ENCODE results near the gene SLC19A2. TPM values are rescaled to one million over a fixed set of nuclear protein-coding genes. Genes with fewer than 3 reads are reported as not detected.

The SLC19A2 gene
- total RNA-seq, 4 donors from 2014 or later = 12.6 to 52.4 (median 16.7) TPM

DNA sequence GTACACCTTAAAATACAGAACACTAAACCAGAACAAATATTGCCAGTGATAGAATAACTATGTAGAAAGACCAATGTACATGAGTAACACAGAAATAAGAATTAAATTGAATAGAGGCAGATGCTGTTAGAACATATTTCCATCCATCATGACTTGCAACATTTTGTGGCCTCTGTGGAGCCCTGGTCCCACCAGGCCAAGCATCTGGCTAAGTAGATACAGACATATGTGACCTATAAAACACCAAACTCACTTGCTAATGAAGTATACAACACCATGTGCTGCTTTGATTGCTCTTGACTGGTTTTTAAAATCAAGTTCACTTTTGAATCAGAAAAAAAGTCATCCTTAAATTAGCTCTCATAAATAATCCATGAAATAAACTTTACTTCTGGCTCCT lies 20.5 kb downstream of the SLC19A2 start:
- Histone ChIP-seq H3K27ac (no peak overlapping the region), H3K4me3 (no peak overlapping the region), H3K4me1 (no peaks in the 10 kb centered on the region), H3K27me3 (no peaks in the 10 kb centered on the region), H3K36me3 (no peaks in the 10 kb centered on the region), H3K9me3 (no peaks in the 10 kb centered on the region)
- intact Hi-C loops (cut with DNase I; ENCODE audit: low total_unique reads) = loop anchor here (5.0 kb wide), 1 partner anchor 82 kb away; no protein-coding TSS in a partner anchor
- DNase-seq = no peak
- TF ChIP-seq, protein P1, sequence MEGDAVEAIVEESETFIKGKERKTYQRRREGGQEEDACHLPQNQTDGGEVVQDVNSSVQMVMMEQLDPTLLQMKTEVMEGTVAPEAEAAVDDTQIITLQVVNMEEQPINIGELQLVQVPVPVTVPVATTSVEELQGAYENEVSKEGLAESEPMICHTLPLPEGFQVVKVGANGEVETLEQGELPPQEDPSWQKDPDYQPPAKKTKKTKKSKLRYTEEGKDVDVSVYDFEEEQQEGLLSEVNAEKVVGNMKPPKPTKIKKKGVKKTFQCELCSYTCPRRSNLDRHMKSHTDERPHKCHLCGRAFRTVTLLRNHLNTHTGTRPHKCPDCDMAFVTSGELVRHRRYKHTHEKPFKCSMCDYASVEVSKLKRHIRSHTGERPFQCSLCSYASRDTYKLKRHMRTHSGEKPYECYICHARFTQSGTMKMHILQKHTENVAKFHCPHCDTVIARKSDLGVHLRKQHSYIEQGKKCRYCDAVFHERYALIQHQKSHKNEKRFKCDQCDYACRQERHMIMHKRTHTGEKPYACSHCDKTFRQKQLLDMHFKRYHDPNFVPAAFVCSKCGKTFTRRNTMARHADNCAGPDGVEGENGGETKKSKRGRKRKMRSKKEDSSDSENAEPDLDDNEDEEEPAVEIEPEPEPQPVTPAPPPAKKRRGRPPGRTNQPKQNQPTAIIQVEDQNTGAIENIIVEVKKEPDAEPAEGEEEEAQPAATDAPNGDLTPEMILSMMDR (IDR thresholded peaks at IDR 0.05) = no peak
- no peak for TF ChIP-seq POLR2A (IDR thresholded peaks at IDR 0.05)

DNA sequence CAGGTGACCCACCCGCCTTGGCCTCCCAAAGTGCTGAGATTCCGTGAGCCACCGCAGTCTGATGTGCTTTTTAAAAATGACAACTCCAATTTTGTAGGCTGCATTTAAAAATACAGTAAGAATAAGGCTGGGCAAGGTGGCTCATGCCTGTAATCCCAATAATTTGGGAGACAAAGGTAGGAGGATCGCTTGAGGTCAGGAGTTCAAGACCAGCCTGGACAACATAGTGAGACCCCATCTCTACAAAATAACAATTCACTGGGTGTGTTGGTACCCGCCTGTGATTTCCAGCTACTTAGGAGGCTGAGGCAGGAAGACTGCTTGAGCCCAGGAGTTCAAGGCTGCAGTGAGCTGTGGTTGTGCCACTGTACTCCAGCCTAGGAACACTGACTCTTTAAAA lies 23.4 kb downstream of the SLC19A2 start:
- no peaks in the 10 kb centered on the region for H3K36me3 ChIP-seq
- TF ChIP-seq, protein P1 (IDR thresholded peaks at IDR 0.05) = no peak
- TF ChIP-seq POLR2A (IDR thresholded peaks at IDR 0.05) = no peak
- no peak overlapping the region for H3K27ac ChIP-seq
- no peak for DNase-seq
- intact Hi-C loops (cut with DNase I; ENCODE audit: low total_unique reads) = no loop called here
- peaks cover 0 to 3% of the 10 kb centered on the region in 2 donors for H3K9me3 ChIP-seq
- H3K27me3 ChIP-seq = no peaks in the 10 kb centered on the region
- H3K4me1 ChIP-seq = no peaks in the 10 kb centered on the region
- H3K4me3 ChIP-seq = no peak overlapping the region

DNA sequence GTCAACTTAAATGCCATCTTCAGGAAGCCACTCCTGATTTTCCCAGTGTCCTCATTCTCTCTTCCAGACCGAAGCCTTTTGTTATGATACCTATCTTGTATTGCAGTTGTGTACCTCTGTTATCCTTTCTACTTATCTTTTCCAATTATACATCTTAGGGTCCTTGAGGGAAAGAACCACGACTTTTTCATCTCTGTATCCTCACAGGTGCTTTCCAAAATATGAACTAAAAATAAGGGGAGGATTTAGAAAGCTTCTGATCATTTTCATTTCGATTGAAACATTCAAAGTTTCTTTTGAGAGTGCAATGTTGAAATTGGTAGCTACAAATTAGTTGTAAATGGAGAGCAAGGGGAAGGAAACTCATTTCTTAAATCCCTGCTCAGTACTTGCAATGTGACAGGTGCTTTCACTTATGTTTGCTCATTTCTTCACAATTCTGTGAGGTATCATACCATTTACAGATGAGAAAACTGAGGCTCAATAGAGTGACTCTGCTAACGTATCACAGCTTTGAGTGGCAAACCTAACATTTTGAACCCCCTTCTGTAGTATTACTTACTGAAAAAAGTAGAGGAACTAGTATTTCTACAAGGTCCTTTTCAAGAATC lies 24.2 kb downstream of the SLC19A2 start:
- Histone ChIP-seq H3K4me1 (no peaks in the 10 kb centered on the region), H3K4me3 (no peak overlapping the region), H3K36me3 (no peaks in the 10 kb centered on the region), H3K9me3 (peaks cover 0 to 4% of the 10 kb centered on the region in 2 donors), H3K27me3 (no peaks in the 10 kb centered on the region), H3K27ac (no peak overlapping the region)
- DNase-seq = no peak
- TF ChIP-seq, protein P1 (IDR thresholded peaks at IDR 0.05) = no peak
- TF ChIP-seq POLR2A (IDR thresholded peaks at IDR 0.05) = no peak
- intact Hi-C loops (cut with DNase I; ENCODE audit: low total_unique reads) = no loop called here

DNA sequence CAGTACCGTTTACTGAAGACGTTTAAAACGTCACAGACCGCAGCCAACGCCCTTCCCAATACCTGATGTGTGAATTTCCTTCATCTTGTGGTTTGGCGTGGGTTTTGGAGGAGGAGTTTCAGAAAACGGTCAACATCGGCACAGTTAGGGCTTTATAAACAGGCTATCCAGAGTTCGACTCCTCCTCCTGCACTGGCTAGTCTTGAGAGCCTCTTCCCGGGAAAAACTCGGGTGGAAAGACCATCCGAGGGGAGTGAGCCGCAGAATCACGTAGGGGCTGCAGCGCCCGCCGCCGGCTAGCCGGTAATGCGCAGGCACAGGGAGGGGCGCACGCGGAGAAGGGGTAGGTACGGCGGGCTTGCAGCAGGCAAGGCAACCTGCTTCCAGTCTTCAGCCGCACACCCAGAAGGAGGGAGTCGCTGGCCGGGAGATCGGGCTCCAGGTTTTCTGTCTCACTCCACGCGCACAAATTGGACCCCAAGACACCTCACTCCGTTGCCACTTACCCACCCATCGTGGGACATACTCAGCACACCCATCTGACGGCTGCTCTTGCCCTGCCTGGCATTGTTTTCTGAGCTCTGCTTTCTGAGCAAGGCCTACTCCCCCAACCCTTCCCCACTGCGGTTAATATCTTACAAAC lies 25.4 kb downstream of the SLC19A2 start:
- DNase-seq = no peak
- no peak for TF ChIP-seq POLR2A (IDR thresholded peaks at IDR 0.05)
- TF ChIP-seq, protein P1 (IDR thresholded peaks at IDR 0.05) = no peak
- Histone ChIP-seq H3K36me3 (no peaks in the 10 kb centered on the region), H3K27ac (no peak overlapping the region), H3K27me3 (no peaks in the 10 kb centered on the region), H3K9me3 (peaks cover 0 to 4% of the 10 kb centered on the region in 2 donors), H3K4me3 (peak overlapping the region in 1 of 2 donors; percentile 8), H3K4me1 (no peaks in the 10 kb centered on the region)
- intact Hi-C loops (cut with DNase I; ENCODE audit: low total_unique reads) = no loop called here

DNA sequence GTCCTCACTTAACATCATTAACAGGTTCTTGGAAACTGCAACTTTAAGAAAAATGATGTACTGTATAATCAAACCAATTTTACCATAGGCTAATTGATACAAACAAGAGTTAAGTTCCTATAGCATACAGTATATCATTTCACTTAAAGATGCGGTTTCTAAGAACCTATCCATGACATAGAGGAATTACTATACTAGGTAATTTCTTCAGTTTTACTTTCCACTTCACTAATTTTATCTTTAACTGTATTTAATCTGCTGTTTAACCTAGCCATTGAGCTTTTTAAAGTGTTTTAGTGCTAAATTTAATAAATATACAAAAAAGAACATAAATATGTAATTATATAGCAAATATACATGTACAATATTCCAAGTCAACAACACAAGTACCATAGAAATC lies 28.3 kb downstream of the SLC19A2 start:
- no peaks in the 10 kb centered on the region for H3K4me1 ChIP-seq
- no peaks in the 10 kb centered on the region for H3K36me3 ChIP-seq
- H3K9me3 ChIP-seq = peaks cover 0 to 4% of the 10 kb centered on the region in 2 donors
- intact Hi-C loops (cut with DNase I; ENCODE audit: low total_unique reads) = no loop called here
- H3K27me3 ChIP-seq = no peaks in the 10 kb centered on the region
- no peak for DNase-seq
- H3K4me3 ChIP-seq = no peak overlapping the region
- H3K27ac ChIP-seq = no peak overlapping the region
- TF ChIP-seq POLR2A (IDR thresholded peaks at IDR 0.05) = no peak
- TF ChIP-seq, protein P1 (IDR thresholded peaks at IDR 0.05) = no peak
